Transverse colon (tissue), 4 donors: ENCODE results near the gene WNT9A. TPM values are rescaled to one million over a fixed set of nuclear protein-coding genes. Genes with fewer than 3 reads are reported as not detected.

Source experiments
- DNase-seq: peaks from one replicate; pipeline ENCODE4 v3.0.0-alpha.2; 2019
- H3K27ac ChIP-seq, 4 donors: fragments of 200-600 bp; sonication (generic); 2 replicates each; pipeline ENCODE4 v1.5.1; 2016 to 2018; ENCODE audit warnings: inconsistent platforms in 4 of 4
- H3K27me3 ChIP-seq: fragments of 200-600 bp; sonication (generic); 2 replicates; pipeline ENCODE4 v1.5.1; 2017; ENCODE audit warnings: inconsistent platforms
- H3K36me3 ChIP-seq, 4 donors: fragments of 200-600 bp; sonication (generic); 2 replicates each; pipeline ENCODE4 v1.5.1; 2017 to 2019; ENCODE audit warnings: inconsistent platforms in 4 of 4
- H3K4me1 ChIP-seq, 4 donors: fragments of 200-600 bp; sonication (generic); 2 replicates each; pipeline ENCODE4 v1.5.1; 2017 to 2020; ENCODE audit warnings: inconsistent platforms in 4 of 4
- H3K4me3 ChIP-seq, 4 donors: fragments of 200-600 bp; sonication (generic); 1 replicate in 1 of 4; 2 replicates in 3 of 4; pipeline versions ENCODE4 v1.5.1 to v1.6.1; 2017 to 2019; ENCODE audit warnings: inconsistent platforms in 4 of 4
- H3K9me3 ChIP-seq, 2 donors: fragments of 200-600 bp; sonication (generic); 2 replicates each; pipeline ENCODE4 v1.5.1; 2017 to 2019; ENCODE audit warnings: inconsistent platforms in 2 of 2
- CTCF ChIP-seq, 5 experiments: fragments of 200-600 bp in 3 of 5; fragments of 450-650 bp in 2 of 5; sonication (generic) in 3 of 5; IDR thresholded peaks; 1 replicate in 2 of 5; 2 replicates in 3 of 5; pipeline ENCODE4 v1.5.1; 2016 to 2017; ENCODE audit warnings: antibody characterized with exemption in 5 of 5, inconsistent platforms in 3 of 5, mild to moderate bottlenecking in 2 of 5, moderate library complexity in 1 of 5
- EP300 ChIP-seq: sonication (generic); formaldehyde crosslinking; IDR thresholded peaks from one replicate; pipeline ENCODE4 v1.6.1; 2017; ENCODE audit warnings: antibody characterized with exemption, low read depth
- POLR2A ChIP-seq: fragments of 450-650 bp; IDR thresholded peaks from one replicate; pipeline ENCODE4 v1.6.1; 2016; ENCODE audit warnings: antibody characterized with exemption, mild to moderate bottlenecking, moderate library complexity
- POLR2AphosphoS5 ChIP-seq, 3 donors: sonication (generic); formaldehyde crosslinking; IDR thresholded peaks; one replicate each; pipeline ENCODE4 v1.6.1; 2016; ENCODE audit warnings: antibody characterized with exemption in 3 of 3
- WGBS, 2 donors: methylation state at CpG; one replicate each; pipeline ENCODE4 v1.1.5; 2018; ENCODE audit warnings: low coverage in 1 of 2; 5-methylcytosine and 5-hydroxymethylcytosine counted together
- in situ Hi-C, 4 donors: fragments of 200-750 bp; cut with MboI; loops; one replicate each; pipeline versions ENCODE4 v1.15.0 to v1.15.1; 2017; ENCODE audit warnings: low sequenced_read_pairs in 3 of 4, low pct_ligation_motif_present in 1 of 4, low pct_unique_long_range_greater_than_20kb in 1 of 4
- intact Hi-C: fragments of 100-400 bp; cut with DNase I; formaldehyde crosslinking; loops from one replicate; pipeline ENCODE4 v1.15.1; 2023; ENCODE audit warnings: low total_unique reads
- total RNA-seq, 4 donors: library from RNA; depleted of rRNA; stranded (reverse); fragments of >200 nt; gene quantifications; one replicate each; pipeline ENCODE4 v1.1.0, GENCODE V29; 2016

Gene WNT9A
- total RNA-seq, 4 donors from 2014 or later: 1.2 to 4.0 (median 1.8) TPM

GRCh38 chr1:227949341-227949921, 1.7 kb upstream of the WNT9A start:
- Histone ChIP-seq H3K27ac (no peak overlapping the region), H3K4me1 (peaks cover 20 to 43% (median 40%) of the 10 kb centered on the region in 4 donors), H3K27me3 (peaks cover 44% of the 10 kb centered on the region), H3K36me3 (no peaks in the 10 kb centered on the region), H3K4me3 (no peak overlapping the region), H3K9me3 (no peaks in the 10 kb centered on the region)
- intact Hi-C loops: loop anchor here (10.0 kb wide), 1 partner anchor 65 kb away; no protein-coding TSS in a partner anchor
- TF ChIP-seq CTCF (IDR thresholded peaks at IDR 0.05): no peak
- no peak for TF ChIP-seq POLR2AphosphoS5 (IDR thresholded peaks at IDR 0.05)
- no peak for TF ChIP-seq POLR2A
- no peak for TF ChIP-seq EP300
- DNase-seq: no peak
- 73% methylated on average over 11 of the region's 11 CpGs; no CpG with 5 or more reads in 1 of the 2 donors for WGBS, 2 donors
- in situ Hi-C loops: loop anchor here in 1 of 4 donors (25.0 kb wide), 1 partner anchor 187 kb away; no protein-coding TSS in a partner anchor

GRCh38 chr1:227948493-227949260, 945 bp upstream of the WNT9A start:
- peak overlapping the region; percentile 36 to 61 (median 52) for H3K4me3 ChIP-seq
- intact Hi-C loops (loop anchor here (10.0 kb wide), 1 partner anchor 64 kb away; no protein-coding TSS in a partner anchor), in situ Hi-C loops (loop anchor here in 1 of 4 donors (25.0 kb wide), 1 partner anchor 186 kb away; no protein-coding TSS in a partner anchor)
- no peaks in the 10 kb centered on the region for H3K36me3 ChIP-seq
- peaks cover 40% of the 10 kb centered on the region for H3K27me3 ChIP-seq
- TF ChIP-seq POLR2AphosphoS5 (IDR thresholded peaks at IDR 0.05) (no peak), EP300 (no peak), POLR2A (no peak), CTCF (IDR thresholded peaks at IDR 0.05) (no peak)
- peak overlapping the region; percentile 71 to 94 (median 86) for H3K27ac ChIP-seq
- no peak for DNase-seq
- 22% methylated on average over 25 of the region's 25 CpGs; no CpG with 5 or more reads in 1 of the 2 donors for WGBS, 2 donors
- H3K9me3 ChIP-seq: no peaks in the 10 kb centered on the region
- H3K4me1 ChIP-seq: peaks cover 22 to 44% (median 41%) of the 10 kb centered on the region in 4 donors

- 0% methylated on average over 24 of the region's 36 CpGs; no CpG with 5 or more reads in 1 of the 2 donors for WGBS, 2 donors
- H3K36me3 ChIP-seq: no peaks in the 10 kb centered on the region
- intact Hi-C loops: loop anchor here (1.0 to 10.0 kb wide), 2 partner anchors 63 to 188 kb away; no protein-coding TSS in a partner anchor
- H3K4me1 ChIP-seq: peaks cover 22 to 57% (median 41%) of the 10 kb centered on the region in 4 donors
- DNase-seq: no peak
- TF ChIP-seq EP300: no peak
- TF ChIP-seq POLR2A: no peak
- in situ Hi-C loops: loop anchor here in 1 of 4 donors (25.0 kb wide), 1 partner anchor 185 kb away; no protein-coding TSS in a partner anchor
- peak overlapping the region; percentile 36 to 58 (median 49) for H3K4me3 ChIP-seq
- peaks cover 34% of the 10 kb centered on the region for H3K27me3 ChIP-seq
- peak overlapping the region; percentile 87 to 94 (median 88) for H3K27ac ChIP-seq
- no peaks in the 10 kb centered on the region for H3K9me3 ChIP-seq
Measured at GRCh38 chr1:227947386-227947675, 401 bp downstream of the WNT9A start.

GRCh38 chr1:227946624-227947385, 927 bp downstream of the WNT9A start:
- Histone ChIP-seq H3K36me3 (no peaks in the 10 kb centered on the region), H3K27ac (peak overlapping the region; percentile 87 to 94 (median 88)), H3K27me3 (peaks cover 28% of the 10 kb centered on the region), H3K4me1 (peaks cover 22 to 61% (median 41%) of the 10 kb centered on the region in 4 donors), H3K4me3 (peak overlapping the region; percentile 36 to 58 (median 49)), H3K9me3 (no peaks in the 10 kb centered on the region)
- peak; percentile 84 for DNase-seq
- TF ChIP-seq POLR2AphosphoS5 (IDR thresholded peaks at IDR 0.05): no peak
- peak; percentile 70 to 87 (median 75) for TF ChIP-seq CTCF (IDR thresholded peaks at IDR 0.05)
- in situ Hi-C loops: loop anchor here in 1 of 4 donors (25.0 kb wide), 1 partner anchor 185 kb away; no protein-coding TSS in a partner anchor
- intact Hi-C loops: loop anchor here (1.0 to 10.0 kb wide), 3 partner anchors 62 to 188 kb away; no protein-coding TSS in a partner anchor
- WGBS, 2 donors: 2% methylated on average over 49 of the region's 61 CpGs; no CpG with 5 or more reads in 1 of the 2 donors
